ENCODE data around the gene PRKCZ. TPM values are rescaled to one million over a fixed set of nuclear protein-coding genes. Genes with fewer than 3 reads are reported as not detected.

PRKCZ gene
- total RNA-seq, 6 experiments from 2014 or later: 0.55 to 1.4 (median 0.95) TPM

DNA sequence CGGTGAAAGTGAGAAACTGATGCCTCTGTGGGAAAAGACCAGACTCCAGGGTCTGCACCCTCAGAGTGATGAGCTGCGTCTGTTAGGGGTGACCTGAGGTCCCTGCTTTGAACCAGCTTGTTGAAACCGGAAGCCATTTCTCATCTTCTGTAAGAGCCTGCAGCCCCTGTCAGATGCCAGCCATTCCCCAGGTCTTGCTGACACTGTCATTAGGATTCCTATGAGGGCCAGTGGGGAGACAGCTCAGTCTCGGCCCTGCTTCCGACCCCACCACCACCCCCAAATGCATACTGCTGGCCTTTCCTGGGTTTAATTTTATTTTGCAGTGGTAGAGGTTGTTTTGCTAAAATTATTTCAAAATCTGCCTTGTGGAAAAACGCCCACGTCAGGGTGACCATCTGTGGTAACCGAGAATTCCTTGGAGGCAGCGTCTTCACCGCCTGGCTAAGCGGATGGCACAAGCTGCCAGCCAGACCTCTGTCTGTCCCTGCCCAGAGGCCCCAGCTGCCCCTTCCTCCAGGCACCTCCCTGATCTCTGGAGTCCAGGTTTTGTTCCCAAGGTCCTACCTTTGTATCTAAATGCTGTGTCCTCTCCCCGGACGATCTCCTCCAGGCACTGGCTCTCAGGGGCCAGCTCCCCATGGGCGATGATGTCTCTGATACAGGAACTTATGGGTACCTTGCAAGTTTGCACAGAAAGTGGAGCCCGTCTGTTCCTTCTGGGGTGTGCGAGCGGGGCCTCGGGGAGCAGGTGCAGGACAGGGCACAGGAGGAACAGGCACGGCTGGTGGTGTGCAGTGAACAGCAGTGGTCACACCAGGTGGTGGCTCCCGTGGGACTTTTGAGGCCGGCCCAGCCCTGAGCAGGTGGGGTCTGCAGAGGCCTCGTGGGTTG lies 49.9 kb downstream of the PRKCZ start:
- H3K27ac Mint-ChIP-seq: no peak overlapping the region
- peaks cover 12% of the 10 kb centered on the region for H3K9me3 Mint-ChIP-seq
- peaks cover 5% of the 10 kb centered on the region; the same call in 1 of the 2 replicates for H3K36me3 Mint-ChIP-seq (ENCODE audit: low read depth)

DNA sequence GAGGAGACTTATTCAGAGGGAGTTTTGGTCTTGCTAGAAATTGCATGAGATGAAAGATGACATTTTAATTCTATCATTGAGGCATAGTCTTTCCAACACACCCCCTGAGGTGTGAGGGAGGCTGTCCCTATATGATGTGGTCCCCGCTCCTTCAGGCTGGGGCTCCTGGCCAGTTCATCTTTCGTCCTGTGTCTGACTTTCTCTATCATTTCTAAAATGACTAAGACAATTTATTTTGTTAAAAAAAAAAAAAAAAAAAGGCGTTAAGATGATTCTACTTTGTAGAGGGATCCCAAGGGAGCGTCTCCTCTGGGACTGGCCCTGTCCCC lies 50.5 kb downstream of the PRKCZ start:
- TF ChIP-seq, protein P1, sequence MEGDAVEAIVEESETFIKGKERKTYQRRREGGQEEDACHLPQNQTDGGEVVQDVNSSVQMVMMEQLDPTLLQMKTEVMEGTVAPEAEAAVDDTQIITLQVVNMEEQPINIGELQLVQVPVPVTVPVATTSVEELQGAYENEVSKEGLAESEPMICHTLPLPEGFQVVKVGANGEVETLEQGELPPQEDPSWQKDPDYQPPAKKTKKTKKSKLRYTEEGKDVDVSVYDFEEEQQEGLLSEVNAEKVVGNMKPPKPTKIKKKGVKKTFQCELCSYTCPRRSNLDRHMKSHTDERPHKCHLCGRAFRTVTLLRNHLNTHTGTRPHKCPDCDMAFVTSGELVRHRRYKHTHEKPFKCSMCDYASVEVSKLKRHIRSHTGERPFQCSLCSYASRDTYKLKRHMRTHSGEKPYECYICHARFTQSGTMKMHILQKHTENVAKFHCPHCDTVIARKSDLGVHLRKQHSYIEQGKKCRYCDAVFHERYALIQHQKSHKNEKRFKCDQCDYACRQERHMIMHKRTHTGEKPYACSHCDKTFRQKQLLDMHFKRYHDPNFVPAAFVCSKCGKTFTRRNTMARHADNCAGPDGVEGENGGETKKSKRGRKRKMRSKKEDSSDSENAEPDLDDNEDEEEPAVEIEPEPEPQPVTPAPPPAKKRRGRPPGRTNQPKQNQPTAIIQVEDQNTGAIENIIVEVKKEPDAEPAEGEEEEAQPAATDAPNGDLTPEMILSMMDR (IDR thresholded peaks at IDR 0.05): no peak
- Mint-ChIP-seq H3K36me3 (ENCODE audit: low read depth) (peaks cover 5% of the 10 kb centered on the region; the same call in 1 of the 2 replicates), H3K27me3 (ENCODE audit: insufficient read depth) (peaks cover 17% of the 10 kb centered on the region), H3K4me3 (no peak overlapping the region), H3K27ac (no peak overlapping the region), H3K4me1 (ENCODE audit: low read depth) (no peaks in the 10 kb centered on the region), H3K9me3 (peaks cover 12% of the 10 kb centered on the region)
- DNase-seq: no peak

More for the DNA sequence above, 49.9 kb downstream of the PRKCZ start:
- Mint-ChIP-seq H3K4me3 (no peak overlapping the region), H3K4me1 (ENCODE audit: low read depth) (no peaks in the 10 kb centered on the region), H3K27me3 (ENCODE audit: insufficient read depth) (peaks cover 17% of the 10 kb centered on the region)
- DNase-seq: no peak
- TF ChIP-seq, protein P1 (IDR thresholded peaks at IDR 0.05): no peak

DNA sequence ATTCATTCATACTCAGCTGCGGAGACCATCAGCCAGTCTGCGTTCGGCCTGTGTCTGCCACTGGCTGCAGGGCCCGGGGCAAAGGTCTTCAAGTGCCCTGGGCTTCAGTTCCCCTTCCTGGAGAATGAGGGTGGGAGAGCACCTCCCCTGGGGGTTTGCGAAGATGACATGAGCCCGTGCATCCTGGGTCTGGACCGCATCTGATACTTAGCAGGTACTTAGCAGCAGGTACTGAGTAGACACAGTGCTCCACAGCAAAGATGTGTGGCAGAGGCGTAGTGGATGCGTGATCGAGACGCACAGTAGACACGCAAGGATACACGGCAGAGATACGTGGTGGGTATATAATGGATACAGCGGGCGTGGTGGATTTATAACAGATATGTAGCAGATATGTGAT lies 51.3 kb downstream of the PRKCZ start:
- TF ChIP-seq, protein P1 (IDR thresholded peaks at IDR 0.05): no peak
- Mint-ChIP-seq H3K27ac (no peak overlapping the region), H3K27me3 (ENCODE audit: insufficient read depth) (peaks cover 15% of the 10 kb centered on the region), H3K4me1 (ENCODE audit: low read depth) (no peaks in the 10 kb centered on the region), H3K4me3 (no peak overlapping the region), H3K36me3 (ENCODE audit: low read depth) (peaks cover 5% of the 10 kb centered on the region; the same call in 1 of the 2 replicates), H3K9me3 (peaks cover 12% of the 10 kb centered on the region)
- DNase-seq: no peak

GRCh38 chr1:2101946-2102345 lies 51.7 kb downstream of the PRKCZ start:
- DNase-seq: no peak
- TF ChIP-seq, protein P1 (IDR thresholded peaks at IDR 0.05): no peak
- H3K27ac Mint-ChIP-seq: no peak overlapping the region
- peaks cover 5% of the 10 kb centered on the region; the same call in 1 of the 2 replicates for H3K36me3 Mint-ChIP-seq (ENCODE audit: low read depth)
- H3K4me1 Mint-ChIP-seq (ENCODE audit: low read depth): no peaks in the 10 kb centered on the region
- H3K27me3 Mint-ChIP-seq (ENCODE audit: insufficient read depth): peaks cover 15% of the 10 kb centered on the region
- H3K9me3 Mint-ChIP-seq: peaks cover 12% of the 10 kb centered on the region
- no peak overlapping the region for H3K4me3 Mint-ChIP-seq

GRCh38 chr1:2102753-2103152 lies 52.5 kb downstream of the PRKCZ start:
- H3K27me3 Mint-ChIP-seq (ENCODE audit: insufficient read depth): peaks cover 15% of the 10 kb centered on the region
- H3K4me3 Mint-ChIP-seq: no peak overlapping the region
- TF ChIP-seq, protein P1 (IDR thresholded peaks at IDR 0.05): no peak
- peaks cover 10% of the 10 kb centered on the region for H3K9me3 Mint-ChIP-seq
- DNase-seq: no peak
- peaks cover 3% of the 10 kb centered on the region; the same call in 1 of the 2 replicates for H3K36me3 Mint-ChIP-seq (ENCODE audit: low read depth)
- no peaks in the 10 kb centered on the region for H3K4me1 Mint-ChIP-seq (ENCODE audit: low read depth)
- no peak overlapping the region for H3K27ac Mint-ChIP-seq

Measured in HFFc6 (cell line).